ENCODE results near the gene CHD2.

- TF ChIP-seq CTCF (IDR thresholded peaks at IDR 0.05; ENCODE audit: extremely low read depth in 1 of 2, insufficient read depth in 1 of 2, low read depth in 1 of 2, low read length in 2 of 2), result no peak
- no peak for TF ChIP-seq POLR2A (IDR thresholded peaks at IDR 0.05; ENCODE audit: low read depth, low read length)
- no peak for TF ChIP-seq JUN (IDR thresholded peaks at IDR 0.05; ENCODE audit: borderline replicate concordance, insufficient read depth, insufficient read length, low read depth)
- TF ChIP-seq EZH2 (IDR thresholded peaks at IDR 0.05; ENCODE audit: borderline replicate concordance, low read depth, low read length, severe bottlenecking), result no peak
- no peak for TF ChIP-seq MYC (IDR thresholded peaks at IDR 0.05; ENCODE audit: low read depth, low read length)
- no peak for TF ChIP-seq POLR2AphosphoS5 (IDR thresholded peaks at IDR 0.05; ENCODE audit: insufficient read depth, low read depth, low read length)
- TF ChIP-seq MAX (IDR thresholded peaks at IDR 0.05; ENCODE audit: insufficient read depth, insufficient read length), result no peak
- TF ChIP-seq GATA2 (IDR thresholded peaks at IDR 0.05; ENCODE audit: insufficient read depth, insufficient read length, low read depth, low read length), result no peak
Measured at GRCh38 chr15:92949604-92950249, 49.6 kb downstream of the CHD2 start.
